ENCODE results near the gene TRIM31.

DNA sequence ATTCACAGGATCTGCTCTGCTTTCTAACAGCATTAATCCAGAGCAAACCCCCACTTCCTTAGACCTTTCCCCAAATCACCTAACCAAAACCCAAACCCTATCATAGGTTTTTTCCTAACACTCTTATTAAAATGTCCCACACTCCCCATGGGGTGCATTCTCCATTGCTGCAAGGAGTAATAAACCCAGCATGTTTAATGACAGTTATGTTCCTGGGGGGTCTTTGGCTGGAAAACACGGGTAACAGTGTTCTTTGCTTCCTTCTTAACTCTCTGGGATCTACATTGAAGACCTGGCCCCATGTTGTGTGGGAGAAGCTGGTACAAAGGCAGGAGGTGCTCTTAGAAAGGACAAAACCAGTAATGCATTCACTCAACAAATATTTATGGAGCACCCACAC is 16.1 kb downstream of the TRIM31 start:
- TF ChIP-seq YY1 (IDR thresholded peaks at IDR 0.05) (no peak), SP1 (IDR thresholded peaks at IDR 0.05) (no peak), RAD21 (IDR thresholded peaks at IDR 0.05) (no peak), CTCF (IDR thresholded peaks at IDR 0.05; ENCODE audit: low read depth, low read length, missing input control) (no peak), NR2F2 (IDR thresholded peaks at IDR 0.05) (no peak), JUND (IDR thresholded peaks at IDR 0.05) (no peak), EGR1 (IDR thresholded peaks at IDR 0.05; ENCODE audit: low read depth in 2 of 2) (no peak), MAX (IDR thresholded peaks at IDR 0.05) (no peak), GABPA (IDR thresholded peaks at IDR 0.05 in 1 of 2, conservative IDR thresholded peaks at IDR 0.05 in 1 of 2) (no peak), TAF1 (conservative IDR thresholded peaks at IDR 0.05) (no peak)
- TF ChIP-seq, protein P1, sequence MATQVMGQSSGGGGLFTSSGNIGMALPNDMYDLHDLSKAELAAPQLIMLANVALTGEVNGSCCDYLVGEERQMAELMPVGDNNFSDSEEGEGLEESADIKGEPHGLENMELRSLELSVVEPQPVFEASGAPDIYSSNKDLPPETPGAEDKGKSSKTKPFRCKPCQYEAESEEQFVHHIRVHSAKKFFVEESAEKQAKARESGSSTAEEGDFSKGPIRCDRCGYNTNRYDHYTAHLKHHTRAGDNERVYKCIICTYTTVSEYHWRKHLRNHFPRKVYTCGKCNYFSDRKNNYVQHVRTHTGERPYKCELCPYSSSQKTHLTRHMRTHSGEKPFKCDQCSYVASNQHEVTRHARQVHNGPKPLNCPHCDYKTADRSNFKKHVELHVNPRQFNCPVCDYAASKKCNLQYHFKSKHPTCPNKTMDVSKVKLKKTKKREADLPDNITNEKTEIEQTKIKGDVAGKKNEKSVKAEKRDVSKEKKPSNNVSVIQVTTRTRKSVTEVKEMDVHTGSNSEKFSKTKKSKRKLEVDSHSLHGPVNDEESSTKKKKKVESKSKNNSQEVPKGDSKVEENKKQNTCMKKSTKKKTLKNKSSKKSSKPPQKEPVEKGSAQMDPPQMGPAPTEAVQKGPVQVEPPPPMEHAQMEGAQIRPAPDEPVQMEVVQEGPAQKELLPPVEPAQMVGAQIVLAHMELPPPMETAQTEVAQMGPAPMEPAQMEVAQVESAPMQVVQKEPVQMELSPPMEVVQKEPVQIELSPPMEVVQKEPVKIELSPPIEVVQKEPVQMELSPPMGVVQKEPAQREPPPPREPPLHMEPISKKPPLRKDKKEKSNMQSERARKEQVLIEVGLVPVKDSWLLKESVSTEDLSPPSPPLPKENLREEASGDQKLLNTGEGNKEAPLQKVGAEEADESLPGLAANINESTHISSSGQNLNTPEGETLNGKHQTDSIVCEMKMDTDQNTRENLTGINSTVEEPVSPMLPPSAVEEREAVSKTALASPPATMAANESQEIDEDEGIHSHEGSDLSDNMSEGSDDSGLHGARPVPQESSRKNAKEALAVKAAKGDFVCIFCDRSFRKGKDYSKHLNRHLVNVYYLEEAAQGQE (IDR thresholded peaks at IDR 0.05) = no peak
